HCT116 (cell line): ENCODE results near the gene USP16. TPM values are rescaled to one million over a fixed set of nuclear protein-coding genes. Genes with fewer than 3 reads are reported as not detected.

Experiments
- ATAC-seq: fragments of 200-7000 bp; cut with Tn5 transposase; 2 replicates; pipeline ENCODE4 v1.9.1; 2020; ENCODE audit warnings: mild to moderate bottlenecking, moderate library complexity
- BruUV-seq: library from RNA; stranded (reverse); fragments of 400-500 nt; replicated peaks from 2 replicates; lab custom pipeline; 2021; lab: Mats Ljungman, UMichigan
- CTCF ChIA-PET: fragments of 300-600 bp; sonication (Branson Sonifier 250); formaldehyde crosslinking; loops from one replicate; lab custom pipeline; 2021; ENCODE audit warnings: antibody characterized with exemption; lab: Charles Lee
- POLR2A ChIA-PET: fragments of 300-600, 350-600 bp; sonication (Branson Sonifier 250); formaldehyde crosslinking; loops from one replicate; lab custom pipeline; 2021; ENCODE audit warnings: antibody characterized with exemption; lab: Charles Lee
- RAD21 ChIA-PET, 2 experiments: fragments of 300-600 bp; sonication (Branson Sonifier 250); formaldehyde crosslinking; loops; one replicate each; lab custom pipeline; 2023; ENCODE audit warnings: low total read pairs in 2 of 2; ENCODE audit not compliant: uncharacterized antibody in 2 of 2, unreplicated experiment in 2 of 2, low non-redundant PET in 1 of 2; lab: Charles Lee
- DNase-seq: peaks from one replicate; pipeline ENCODE4 v3.0.0-alpha.2; 2010; ENCODE audit warnings: low read depth, low spot score
- H2AFZ ChIP-seq: fragments of 200-600 bp; shearing (Covaris generic), sonication (generic); 2 replicates; pipeline ENCODE4 v1.6.1; 2017; ENCODE audit warnings: low read depth, mixed run types, mixed read lengths, antibody characterized with exemption, low read length; ENCODE audit not compliant: poor library complexity, severe bottlenecking
- H3K27ac ChIP-seq: 2 replicates; pipeline ENCODE4 v1.5.1; 2012; ENCODE audit warnings: low read depth, low read length
- H3K27me3 ChIP-seq: fragments of 200-600 bp; sonication (generic); 2 replicates; pipeline ENCODE4 v1.6.1; 2016; ENCODE audit warnings: mixed run types, low read length, mixed read lengths; ENCODE audit not compliant: insufficient read depth
- H3K36me3 ChIP-seq, 2 experiments: fragments of 200-500 bp in 1 of 2; fragments of 200-600 bp in 1 of 2; sonication (Bioruptor generic) in 1 of 2; sonication (generic) in 1 of 2; 2 replicates each; pipeline versions ENCODE4 v1.5.1 to v1.6.1; 2014 to 2016; ENCODE audit warnings: low read length in 2 of 2, inconsistent platforms in 1 of 2, mixed read lengths in 1 of 2, mixed run types in 1 of 2; ENCODE audit not compliant: insufficient read depth in 2 of 2, control insufficient read depth in 1 of 2
- H3K4me1 ChIP-seq, 2 experiments: fragments of 200-600 bp in 1 of 2; sonication (generic) in 1 of 2; 2 replicates each; pipeline versions ENCODE4 v1.5.1 to v1.6.1; 2012 to 2017; ENCODE audit warnings: low read length in 2 of 2, inconsistent platforms in 1 of 2, mild to moderate bottlenecking in 1 of 2, mixed read lengths in 1 of 2, mixed run types in 1 of 2, moderate library complexity in 1 of 2; ENCODE audit not compliant: insufficient read depth in 2 of 2, control insufficient read depth in 1 of 2
- H3K4me2 ChIP-seq: fragments of 200-600 bp; sonication (generic); 2 replicates; pipeline ENCODE4 v1.6.1; 2017; ENCODE audit warnings: mixed run types, low read length, mixed read lengths
- H3K4me3 ChIP-seq, 2 experiments: fragments of 200-600 bp in 1 of 2; sonication (generic) in 1 of 2; replicated peaks in 1 of 2; 2 replicates each; pipeline ENCODE4 v1.5.1; 2011 to 2016; ENCODE audit warnings: low read length in 2 of 2, control low read depth in 1 of 2, low read depth in 1 of 2, mild to moderate bottlenecking in 1 of 2, mixed read lengths in 1 of 2, mixed run types in 1 of 2
- H3K79me2 ChIP-seq: fragments of 200-600 bp; sonication (generic); 2 replicates; pipeline ENCODE4 v1.6.1; 2017; ENCODE audit warnings: mild to moderate bottlenecking, mixed run types, low read length, moderate library complexity, mixed read lengths; ENCODE audit not compliant: insufficient read depth
- H3K9ac ChIP-seq: fragments of 200-600 bp; sonication (generic); 2 replicates; pipeline ENCODE4 v1.6.1; 2016; ENCODE audit warnings: low read length, mixed read lengths
- H3K9me2 ChIP-seq: fragments of 200-600 bp; sonication (generic), shearing (Covaris generic); 2 replicates; pipeline ENCODE4 v1.6.1; 2017; ENCODE audit warnings: mixed run types, mild to moderate bottlenecking, moderate library complexity; ENCODE audit not compliant: insufficient read depth
- H3K9me3 ChIP-seq, 2 experiments: fragments of 200-500 bp in 1 of 2; fragments of 200-600 bp in 1 of 2; sonication (Bioruptor generic) in 1 of 2; sonication (generic) in 1 of 2; 2 replicates each; pipeline ENCODE4 v1.6.1; 2014 to 2017; ENCODE audit warnings: low read length in 2 of 2, mixed read lengths in 2 of 2, inconsistent platforms in 1 of 2, low read depth in 1 of 2, mild to moderate bottlenecking in 1 of 2, mixed run types in 1 of 2, moderate library complexity in 1 of 2; ENCODE audit not compliant: control insufficient read depth in 1 of 2, insufficient read depth in 1 of 2
- H4K20me1 ChIP-seq: fragments of 200-600 bp; sonication (generic), shearing (Covaris generic); 2 replicates; pipeline ENCODE4 v1.6.1; 2017; ENCODE audit warnings: mixed run types, mild to moderate bottlenecking, moderate library complexity; ENCODE audit not compliant: insufficient read depth
- EGR1 ChIP-seq: IDR thresholded peaks from 2 replicates; pipeline ENCODE4 v1.6.1; 2012; ENCODE audit warnings: low read depth
- EZH2 ChIP-seq: fragments of 200-600 bp; sonication (generic); IDR thresholded peaks from 2 replicates; pipeline ENCODE4 v1.6.1; 2017; ENCODE audit warnings: antibody characterized with exemption, mixed run types
- RAD21 ChIP-seq: IDR thresholded peaks from 2 replicates; pipeline ENCODE4 v1.6.1; 2012; ENCODE audit warnings: low read depth, mild to moderate bottlenecking
- YY1 ChIP-seq: IDR thresholded peaks from 2 replicates; pipeline ENCODE4 v1.6.1; 2011; ENCODE audit warnings: low read length, low read depth, moderate library complexity, mild to moderate bottlenecking; ENCODE audit not compliant: insufficient replicate concordance; ENCODE audit errors: extremely low read depth
- intact Hi-C: fragments of 100-400 bp; cut with micrococcal nuclease; formaldehyde crosslinking; loops from 2 replicates; pipeline ENCODE4 v1.10.0; 2022
- total RNA-seq: library from RNA; stranded (reverse); gene quantifications from one replicate; pipeline ENCODE4 v1.2.1, GENCODE V29; 2021; ENCODE audit not compliant: unreplicated experiment
- TF ChIP-seq, protein P1 (sequence below): IDR thresholded peaks from 2 replicates; pipeline ENCODE4 v1.6.1; 2012
- TF ChIP-seq, protein P2 (sequence below), 3 experiments: fragments of 200-600 bp in 1 of 3; sonication (generic) in 1 of 3; IDR thresholded peaks in 2 of 3; conservative IDR thresholded peaks in 1 of 3; 2 replicates each; pipeline ENCODE4 v1.5.1; 2012 to 2017; ENCODE audit warnings: low read depth in 2 of 3, low read length in 2 of 3, antibody characterized with exemption in 1 of 3, borderline replicate concordance in 1 of 3, control low read depth in 1 of 3, mild to moderate bottlenecking in 1 of 3, mixed read lengths in 1 of 3, mixed run types in 1 of 3, moderate library complexity in 1 of 3; ENCODE audit not compliant: insufficient read depth in 1 of 3

Gene USP16
- total RNA-seq, 1 experiment from 2014 or later = 35.9 TPM

DNA sequence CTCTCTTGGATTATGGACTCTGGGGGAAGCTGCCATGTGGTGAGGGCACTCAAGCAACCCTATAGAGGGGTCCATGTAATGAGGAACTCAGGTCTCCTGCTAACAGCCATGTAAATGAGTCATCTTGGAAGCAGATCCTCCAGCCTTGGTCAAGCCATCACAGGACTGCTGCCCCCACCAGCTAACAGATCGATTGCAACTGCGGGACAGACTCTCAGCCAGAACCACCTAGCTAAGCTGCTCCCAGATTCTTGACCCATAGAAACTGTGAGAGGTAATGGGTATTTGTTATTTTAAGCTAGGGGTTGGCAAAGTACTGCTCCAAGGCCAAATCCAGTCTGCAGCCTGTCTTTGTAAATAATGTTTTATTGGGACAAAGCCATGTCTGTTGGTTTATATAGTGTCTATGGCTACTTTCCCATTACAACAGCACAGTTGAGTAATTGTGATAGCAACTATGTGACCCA lies 78.4 kb downstream of the USP16 start:
- Histone ChIP-seq H3K27ac (no peak overlapping the region), H2AFZ (no peak overlapping the region)

More for the DNA sequence above, 78.4 kb downstream of the USP16 start:
- H3K9me3 ChIP-seq = no peaks in the 10 kb centered on the region
- ATAC-seq (no peak), DNase-seq (no peak)
- POLR2A ChIA-PET = no interaction called here
- BruUV-seq = no TSS peak
- H3K4me1 ChIP-seq = peaks cover 0 to 6% of the 10 kb centered on the region in 2 experiments; a peak in 1 of 4 replicates
- no peak overlapping the region for H3K4me2 ChIP-seq
- TF ChIP-seq YY1 = no peak
- TF ChIP-seq EGR1 = no peak
- TF ChIP-seq, protein P1, sequence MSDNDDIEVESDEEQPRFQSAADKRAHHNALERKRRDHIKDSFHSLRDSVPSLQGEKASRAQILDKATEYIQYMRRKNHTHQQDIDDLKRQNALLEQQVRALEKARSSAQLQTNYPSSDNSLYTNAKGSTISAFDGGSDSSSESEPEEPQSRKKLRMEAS = no peak
- TF ChIP-seq, protein P2, sequence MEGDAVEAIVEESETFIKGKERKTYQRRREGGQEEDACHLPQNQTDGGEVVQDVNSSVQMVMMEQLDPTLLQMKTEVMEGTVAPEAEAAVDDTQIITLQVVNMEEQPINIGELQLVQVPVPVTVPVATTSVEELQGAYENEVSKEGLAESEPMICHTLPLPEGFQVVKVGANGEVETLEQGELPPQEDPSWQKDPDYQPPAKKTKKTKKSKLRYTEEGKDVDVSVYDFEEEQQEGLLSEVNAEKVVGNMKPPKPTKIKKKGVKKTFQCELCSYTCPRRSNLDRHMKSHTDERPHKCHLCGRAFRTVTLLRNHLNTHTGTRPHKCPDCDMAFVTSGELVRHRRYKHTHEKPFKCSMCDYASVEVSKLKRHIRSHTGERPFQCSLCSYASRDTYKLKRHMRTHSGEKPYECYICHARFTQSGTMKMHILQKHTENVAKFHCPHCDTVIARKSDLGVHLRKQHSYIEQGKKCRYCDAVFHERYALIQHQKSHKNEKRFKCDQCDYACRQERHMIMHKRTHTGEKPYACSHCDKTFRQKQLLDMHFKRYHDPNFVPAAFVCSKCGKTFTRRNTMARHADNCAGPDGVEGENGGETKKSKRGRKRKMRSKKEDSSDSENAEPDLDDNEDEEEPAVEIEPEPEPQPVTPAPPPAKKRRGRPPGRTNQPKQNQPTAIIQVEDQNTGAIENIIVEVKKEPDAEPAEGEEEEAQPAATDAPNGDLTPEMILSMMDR (IDR thresholded peaks at IDR 0.05 in 2 of 3, conservative IDR thresholded peaks at IDR 0.05 in 1 of 3; ENCODE audit: borderline replicate concordance in 1 of 3, insufficient read depth in 1 of 3, low read depth in 2 of 3, low read length in 2 of 3) = no peak
- TF ChIP-seq RAD21 = no peak
- TF ChIP-seq EZH2 = no peak
- intact Hi-C loops = no loop called here
- H3K4me3 ChIP-seq = no peak overlapping the region
- H3K36me3 ChIP-seq = no peaks in the 10 kb centered on the region
- no peaks in the 10 kb centered on the region for H3K9me2 ChIP-seq
- no peaks in the 10 kb centered on the region for H3K79me2 ChIP-seq
- CTCF ChIA-PET = no interaction called here
- H3K9ac ChIP-seq = no peak overlapping the region
- RAD21 ChIA-PET = no interaction called here
- no peaks in the 10 kb centered on the region for H3K27me3 ChIP-seq
- no peaks in the 10 kb centered on the region for H4K20me1 ChIP-seq

Other genes with a start within 250 kb of the USP16 start
- 8.7 TPM for gene LTN1, start 31.8 kb upstream of the USP16 start, total RNA-seq
- gene RWDD2B, start 5.3 kb upstream of the USP16 start, total RNA-seq = 24.5 TPM
- 355 TPM for gene CCT8, start 49.0 kb downstream of the USP16 start, total RNA-seq
- 0.57 TPM for gene MAP3K7CL, start 106.0 kb downstream of the USP16 start, total RNA-seq